HepG2 (cell line): Measurements from ENCODE around the gene SRSF10. TPM values are rescaled to one million over a fixed set of nuclear protein-coding genes. Genes with fewer than 3 reads are reported as not detected.

Experiments used
- AGO1 ChIP-seq: fragments of 200-400 bp; formaldehyde crosslinking; IDR thresholded peaks from 2 replicates; pipeline ENCODE4 v1.6.1; 2017; ENCODE audit warnings: mild to moderate bottlenecking, low read depth, low read length, moderate library complexity; ENCODE audit not compliant: poor library complexity, severe bottlenecking
- CBX5 ChIP-seq: sonication (generic); formaldehyde crosslinking; IDR thresholded peaks from 2 replicates; pipeline ENCODE4 v1.4.0; 2020; ENCODE audit warnings: missing genetic modification reagents, borderline replicate concordance
- ERF ChIP-seq: IDR thresholded peaks from 2 replicates; pipeline ENCODE4 v1.6.1; 2018; ENCODE audit warnings: missing biosample characterization, missing genetic modification reagents
- ETV6 ChIP-seq: sonication (generic); formaldehyde crosslinking; conservative IDR thresholded peaks from 2 replicates; pipeline ENCODE4 v1.4.0; 2020; ENCODE audit warnings: missing genetic modification reagents
- GATAD2A ChIP-seq: IDR thresholded peaks from 2 replicates; pipeline ENCODE4 v1.6.1; 2016
- HNRNPL ChIP-seq: fragments of 200-400 bp; formaldehyde crosslinking; IDR thresholded peaks from 2 replicates; pipeline ENCODE4 v1.6.1; 2017; ENCODE audit warnings: mild to moderate bottlenecking, low read depth, low read length
- HOXA7 ChIP-seq: sonication (generic); formaldehyde crosslinking; IDR thresholded peaks from 2 replicates; pipeline ENCODE4 v1.8.1; 2022; ENCODE audit warnings: mild to moderate bottlenecking, missing genetic modification reagents, moderate library complexity
- KAT2B ChIP-seq: fragments of 150-350 bp; IDR thresholded peaks from 2 replicates; pipeline ENCODE4 v1.6.1; 2014; ENCODE audit warnings: low read depth, low read length, borderline replicate concordance
- KLF13 ChIP-seq: sonication (generic); formaldehyde crosslinking; IDR thresholded peaks from 2 replicates; pipeline ENCODE4 v1.4.0; 2020; ENCODE audit warnings: mild to moderate bottlenecking, missing genetic modification reagents
- MYNN ChIP-seq: sonication (generic); formaldehyde crosslinking; IDR thresholded peaks from 2 replicates; pipeline ENCODE4 v1.4.0; 2020; ENCODE audit warnings: mild to moderate bottlenecking, low read depth, missing genetic modification reagents
- NFATC3 ChIP-seq: sonication (generic); formaldehyde crosslinking; IDR thresholded peaks from 2 replicates; pipeline ENCODE4 v1.5.1; 2020; ENCODE audit warnings: mild to moderate bottlenecking, missing genetic modification reagents
- NFE2 ChIP-seq: sonication (generic); formaldehyde crosslinking; IDR thresholded peaks from 2 replicates; pipeline ENCODE4 v1.4.0; 2020; ENCODE audit warnings: missing genetic modification reagents
- NFKBIZ ChIP-seq: IDR thresholded peaks from 2 replicates; pipeline ENCODE4 v1.6.1; 2018; ENCODE audit warnings: missing genetic modification reagents, missing compliant biosample characterization
- NKX3-1 ChIP-seq: sonication (generic); formaldehyde crosslinking; IDR thresholded peaks from 2 replicates; pipeline ENCODE4 v1.5.0; 2020; ENCODE audit warnings: missing genetic modification reagents
- PHF21A ChIP-seq: sonication (generic); formaldehyde crosslinking; IDR thresholded peaks from 2 replicates; pipeline ENCODE4 v1.5.0; 2020; ENCODE audit warnings: mild to moderate bottlenecking, missing genetic modification reagents
- PITX1 ChIP-seq: sonication (generic); formaldehyde crosslinking; IDR thresholded peaks from 2 replicates; pipeline ENCODE4 v1.5.1; 2020; ENCODE audit warnings: mild to moderate bottlenecking, missing genetic modification reagents
- SALL1 ChIP-seq: sonication (generic); formaldehyde crosslinking; IDR thresholded peaks from 2 replicates; pipeline ENCODE4 v1.8.0; 2022; ENCODE audit warnings: mild to moderate bottlenecking, missing genetic modification reagents
- SATB2 ChIP-seq: sonication (generic); formaldehyde crosslinking; IDR thresholded peaks from 2 replicates; pipeline ENCODE4 v1.5.0; 2020; ENCODE audit warnings: missing genetic modification reagents
- SMARCE1 ChIP-seq: fragments of 450-650 bp; IDR thresholded peaks from 2 replicates; pipeline ENCODE4 v1.6.1; 2017; ENCODE audit warnings: borderline replicate concordance
- SPEN ChIP-seq: sonication (generic); formaldehyde crosslinking; IDR thresholded peaks from 2 replicates; pipeline ENCODE4 v1.5.1; 2020; ENCODE audit warnings: low read depth, mild to moderate bottlenecking, missing genetic modification reagents
- THRA ChIP-seq: sonication (generic); formaldehyde crosslinking; IDR thresholded peaks from 2 replicates; pipeline ENCODE4 v1.4.0; 2020; ENCODE audit warnings: missing genetic modification reagents, borderline replicate concordance
- ZNF10 ChIP-seq: sonication (generic); formaldehyde crosslinking; IDR thresholded peaks from 2 replicates; pipeline ENCODE4 v1.4.0; 2020; ENCODE audit warnings: mild to moderate bottlenecking, low read depth, missing genetic modification reagents, borderline replicate concordance
- ZNF138 ChIP-seq: sonication (generic); formaldehyde crosslinking; IDR thresholded peaks from 2 replicates; pipeline ENCODE4 v1.5.0; 2020; ENCODE audit warnings: mild to moderate bottlenecking, low read depth, missing genetic modification reagents
- ZNF34 ChIP-seq: sonication (generic); formaldehyde crosslinking; IDR thresholded peaks from 2 replicates; pipeline ENCODE4 v1.4.0; 2020; ENCODE audit warnings: mild to moderate bottlenecking, missing genetic modification reagents, borderline replicate concordance
- ZNF547 ChIP-seq: sonication (generic); formaldehyde crosslinking; IDR thresholded peaks from 2 replicates; pipeline ENCODE4 v1.5.1; 2020; ENCODE audit warnings: mild to moderate bottlenecking, missing genetic modification reagents
- ZNF557 ChIP-seq: sonication (generic); formaldehyde crosslinking; IDR thresholded peaks from 2 replicates; pipeline ENCODE4 v1.4.0; 2020; ENCODE audit warnings: missing genetic modification reagents
- ZNF564 ChIP-seq: sonication (generic); formaldehyde crosslinking; IDR thresholded peaks from 2 replicates; pipeline ENCODE4 v1.8.1; 2023; ENCODE audit warnings: mild to moderate bottlenecking, missing genetic modification reagents
- ZNF780A ChIP-seq: sonication (generic); formaldehyde crosslinking; IDR thresholded peaks from 2 replicates; pipeline ENCODE4 v1.8.0; 2022; ENCODE audit warnings: mild to moderate bottlenecking, missing genetic modification reagents, moderate library complexity
- ZXDC ChIP-seq: sonication (generic); formaldehyde crosslinking; IDR thresholded peaks from 2 replicates; pipeline ENCODE4 v1.5.0; 2020; ENCODE audit warnings: mild to moderate bottlenecking, missing genetic modification reagents
- polyA plus RNA-seq, 8 experiments: library from polyadenylated mRNA; depleted of rRNA in 3 of 8; stranded (reverse) in 7 of 8; unstranded in 1 of 8; fragments of >200 nt; fragmentation: Illumina TruSeq in 4 of 8; extraction: Trizol in 4 of 8; gene quantifications; 2 replicates each; pipeline versions ENCODE4 v1.2.1 to v1.2.3, GENCODE V29; 2011 to 2016; ENCODE audit warnings: low read depth in 4 of 8, missing spikeins in 1 of 8, mixed read lengths in 1 of 8; ENCODE audit not compliant: insufficient read depth in 1 of 8
- total RNA-seq, 5 experiments: library from RNA; depleted of rRNA; stranded (reverse); fragments of >200 nt; fragmentation: Illumina TruSeq; extraction: Trizol; gene quantifications; 2 replicates each; pipeline ENCODE4 v1.2.3, GENCODE V29; 2016; ENCODE audit warnings: low read depth in 1 of 5

SRSF10 gene
- total and polyA plus RNA-seq, 2 of the 13 experiments (the other 11 are each of a cell fraction or from before 2014, with no cell fraction given) = 126 to 186 TPM

GRCh38 chr1:24021403-24022266 is 41.5 kb upstream of the SRSF10 start (continued):
- TF ChIP-seq AGO1 = no peak
- no peak for TF ChIP-seq ZNF564 (CRISPR knock-in tag)
- peak; percentile 97 for TF ChIP-seq PITX1
- TF ChIP-seq ZNF780A = no peak
- TF ChIP-seq ZNF547 (CRISPR knock-in tag) = peak; percentile 33; the same call in 1 of the 2 replicates
- no peak for TF ChIP-seq SMARCE1
- TF ChIP-seq ZNF34 (CRISPR knock-in tag) = peak; percentile 19; the same call in 1 of the 2 replicates
- no peak for TF ChIP-seq SATB2
- no peak for TF ChIP-seq NFATC3 (CRISPR knock-in tag)
- TF ChIP-seq KLF13 (CRISPR knock-in tag) = no peak
- peak; percentile 70; the same call in 1 of the 2 replicates for TF ChIP-seq NFKBIZ (CRISPR knock-in tag)
- TF ChIP-seq MYNN (CRISPR knock-in tag) = 0 out of 2 replicates have a peak, but pooled peaks have one; percentile 25
- peak; percentile 92 for TF ChIP-seq GATAD2A (CRISPR knock-in tag)
- peak; percentile 71; the same call in 1 of the 2 replicates for TF ChIP-seq SPEN (CRISPR knock-in tag)
- TF ChIP-seq PHF21A (CRISPR knock-in tag) = peak; percentile 98
- TF ChIP-seq NFE2 (CRISPR knock-in tag) = no peak
- no peak for TF ChIP-seq NKX3-1
- TF ChIP-seq HNRNPL = 0 out of 2 replicates have a peak, but pooled peaks have one; percentile 53
- peak; percentile 79; the same call in 1 of the 2 replicates for TF ChIP-seq ETV6
- peak; percentile 95 for TF ChIP-seq THRA (CRISPR knock-in tag)
- no peak for TF ChIP-seq ZXDC
- 0 out of 2 replicates have a peak, but pooled peaks have one; percentile 50 for TF ChIP-seq ZNF138 (CRISPR knock-in tag)
- no peak for TF ChIP-seq ZNF557
- peak; percentile 83 for TF ChIP-seq SALL1 (CRISPR knock-in tag)
- no peak for TF ChIP-seq HOXA7 (CRISPR knock-in tag)
- no peak for TF ChIP-seq ZNF10 (CRISPR knock-in tag)
- peak; percentile 91 for TF ChIP-seq ERF (CRISPR knock-in tag)
- no peak for TF ChIP-seq CBX5 (CRISPR knock-in tag)
- no peak for TF ChIP-seq KAT2B
